Mesenteric fat pad (tissue), 1 donor: ENCODE measurements around the gene GNAZ. TPM values are rescaled to one million over a fixed set of nuclear protein-coding genes. Genes with fewer than 3 reads are reported as not detected.

ENCODE experiments used
- DNase-seq: peaks from one replicate; pipeline ENCODE4 v3.0.0-alpha.2; 2020; ENCODE audit warnings: low spot score
- total RNA-seq: library from RNA; stranded (reverse); fragmentation: NEBNext Ultra II Directional; extraction: Animal tissue kit (Norgen Biotek cat#: 25700); gene quantifications from one replicate; pipeline ENCODE4 v1.2.1, GENCODE V29; 2021
- donor health status: DM: yes; HTN: yes; CAD: no.

GNAZ gene
- total RNA-seq, 1 donor from 2014 or later, result 18.3 TPM

GRCh38 chr22:23063539-23064380 is 6.6 kb upstream of the GNAZ start:
- peak; percentile 80 for DNase-seq

- DNase-seq, result peak; percentile 65
Measured at GRCh38 chr22:23064381-23065068, 5.8 kb upstream of the GNAZ start.

GRCh38 chr22:23065069-23065451 is 5.3 kb upstream of the GNAZ start:
- peak; percentile 62 for DNase-seq

- DNase-seq, result peak; percentile 55
Measured at GRCh38 chr22:23065495-23066122, 4.7 kb upstream of the GNAZ start.

- DNase-seq, result peak; percentile 73
Measured at GRCh38 chr22:23066200-23067022, 3.9 kb upstream of the GNAZ start.

- DNase-seq, result peak; percentile 68
Measured at GRCh38 chr22:23067023-23067650, 3.2 kb upstream of the GNAZ start.

- DNase-seq, result peak; percentile 39
Measured at GRCh38 chr22:23067691-23068090, 2.6 kb upstream of the GNAZ start.

- peak; percentile 67 for DNase-seq
Measured at GRCh38 chr22:23068096-23068831, 2.1 kb upstream of the GNAZ start.

GRCh38 chr22:23068832-23069385 is 1.4 kb upstream of the GNAZ start:
- DNase-seq, result peak; percentile 30

- DNase-seq, result peak; percentile 94
Measured at GRCh38 chr22:23069502-23070357, 589 bp upstream of the GNAZ start.

- peak; percentile 79 for DNase-seq
Measured at GRCh38 chr22:23071230-23072076, 1.1 kb downstream of the GNAZ start.

- peak; percentile 51 for DNase-seq
Measured at GRCh38 chr22:23072077-23072910, 2.0 kb downstream of the GNAZ start.

- DNase-seq, result peak; percentile 68
Measured at GRCh38 chr22:23072911-23073491, 2.7 kb downstream of the GNAZ start.

- DNase-seq, result peak; percentile 60
Measured at GRCh38 chr22:23073526-23074229, 3.4 kb downstream of the GNAZ start.

- DNase-seq, result no peak
Measured at GRCh38 chr22:23074451-23074850, 4.1 kb downstream of the GNAZ start.

GRCh38 chr22:23075050-23075449 is 4.7 kb downstream of the GNAZ start:
- no peak for DNase-seq
